Activated CD4-positive, alpha-beta T cell treated with anti-CD3 and anti-CD28 coated beads for 24 hours (primary cell): Measurements from ENCODE around the gene USP1.

Source experiments
- DNase-seq, 2 donors: peaks; one replicate each; pipeline ENCODE4 v3.0.0-alpha.2; 2020; ENCODE audit warnings: low read depth in 2 of 2

The USP1 gene

GRCh38 chr1:62487956-62488355 lies 51.1 kb downstream of the USP1 start:
- DNase-seq: no peak

- DNase-seq: no peak
These were observed 55.7 kb downstream of the USP1 start for GRCh38 chr1:62492521-62492920.

GRCh38 chr1:62493656-62494055 lies 56.8 kb downstream of the USP1 start:
- no peak for DNase-seq

GRCh38 chr1:62494137-62494536 lies 57.3 kb downstream of the USP1 start:
- no peak for DNase-seq

- DNase-seq: no peak
These were observed 63.4 kb downstream of the USP1 start for GRCh38 chr1:62500210-62500609.
